Motor neuron (in vitro differentiated cells): Measurements from ENCODE around the gene SERPINI1. TPM values are rescaled to one million over a fixed set of nuclear protein-coding genes. Genes with fewer than 3 reads are reported as not detected.

Experiments used
- ATAC-seq, 8 experiments: fragments of 200-7000 bp; cut with Tn5 transposase; replicated peaks in 6 of 8; 2 replicates each; pipeline ENCODE4 v1.8.0; 2021; ENCODE audit warnings: mild to moderate bottlenecking in 8 of 8, moderate library complexity in 8 of 8
- H3K27ac ChIP-seq, 2 donors: fragments of 250-450 bp; sonication (Bioruptor Pico); 2 replicates each; pipeline ENCODE4 v1.9.0; 2021; ENCODE audit warnings: antibody characterized with exemption in 2 of 2, mild to moderate bottlenecking in 2 of 2, moderate library complexity in 1 of 2
- H3K4me1 ChIP-seq, 2 donors: fragments of 250-450 bp; sonication (Bioruptor Pico); replicated peaks in 1 of 2; 2 replicates each; pipeline ENCODE4 v1.6.1; 2021; ENCODE audit warnings: antibody characterized with exemption in 2 of 2, mild to moderate bottlenecking in 2 of 2, moderate library complexity in 1 of 2
- H3K4me3 ChIP-seq, 5 donors: fragments of 250-450 bp; sonication (Bioruptor Pico); 2 replicates each; pipeline ENCODE4 v1.9.0; 2021; ENCODE audit warnings: antibody characterized with exemption in 5 of 5, mild to moderate bottlenecking in 5 of 5, moderate library complexity in 4 of 5
- WGBS, 10 experiments: fragments of 450-650 bp; shearing (Covaris generic); methylation state at CpG; one replicate each; pipeline ENCODE4 v1.0.0; 2022; 5-methylcytosine and 5-hydroxymethylcytosine counted together
- in situ Hi-C, 9 experiments: fragments of 400-800 bp; cut with MboI; loops; one replicate each; pipeline ENCODE4 v1.15.0; 2021; ENCODE audit warnings: low sequenced_read_pairs in 9 of 9, low pct_unique_long_range_greater_than_20kb in 2 of 9; ENCODE audit not compliant: unreplicated experiment in 9 of 9
- total RNA-seq, 8 experiments: library from RNA; unstranded; fragments of 300-600 nt; gene quantifications; 2 replicates each; pipeline versions ENCODE4 v1.2.3 to v1.2.4, GENCODE V29; 2022

The SERPINI1 gene
- total RNA-seq, 8 experiments from 2014 or later, result 1.2 to 29.9 (median 10.7) TPM

DNA sequence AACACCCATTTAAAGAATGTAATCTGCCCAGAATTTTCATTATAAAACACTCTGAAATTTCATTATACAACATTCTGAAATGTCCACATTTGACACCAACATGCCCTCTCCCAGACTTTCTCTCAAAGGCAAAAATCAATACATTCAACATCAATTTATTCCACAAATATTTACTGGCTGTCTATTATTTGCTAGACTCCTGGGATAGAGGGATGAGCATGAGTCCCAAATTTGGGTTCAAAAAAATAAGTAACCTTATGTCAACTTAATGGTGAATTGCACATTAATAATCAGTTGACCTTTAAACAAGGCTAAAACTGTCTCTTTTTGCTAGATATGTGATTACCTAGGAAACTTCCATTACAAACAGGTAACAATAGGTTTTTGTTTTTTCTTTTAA is 109.0 kb downstream of the SERPINI1 start:
- Histone ChIP-seq H3K4me3 (no peak overlapping the region), H3K27ac (no peak overlapping the region), H3K4me1 (no peaks in the 10 kb centered on the region)
- no peak for ATAC-seq
- in situ Hi-C loops, result no loop called here

GRCh38 chr3:167851171-167851570 is 115.7 kb downstream of the SERPINI1 start:
- Histone ChIP-seq H3K4me3 (no peak overlapping the region), H3K4me1 (peaks cover 0 to 3% of the 10 kb centered on the region in 2 donors), H3K27ac (no peak overlapping the region)
- peak in 1 of 8 experiments; percentile 17 for ATAC-seq
- 0 to 56% (median 10%) methylated on average over 1 of the region's 1 CpG; no CpG with 5 or more reads in 4 of the 10 experiments for WGBS, 10 experiments
- in situ Hi-C loops, result no loop called here

GRCh38 chr3:167851749-167852148 is 116.2 kb downstream of the SERPINI1 start:
- H3K4me1 ChIP-seq, result peaks cover 0 to 3% of the 10 kb centered on the region in 2 donors
- H3K27ac ChIP-seq, result no peak overlapping the region
- WGBS, 10 experiments, result 67 to 100% (median 83%) methylated on average over 1 to 3 of the region's 3 CpGs; no CpG with 5 or more reads in 2 of the 10 experiments
- in situ Hi-C loops, result no loop called here
- no peak for ATAC-seq
- H3K4me3 ChIP-seq, result no peak overlapping the region

- Histone ChIP-seq H3K4me3 (no peak overlapping the region), H3K4me1 (peaks cover 0 to 3% of the 10 kb centered on the region in 2 donors), H3K27ac (no peak overlapping the region)
- ATAC-seq, result no peak
- WGBS, 10 experiments, result 0 to 92% (median 73%) methylated on average over 1 to 2 of the region's 2 CpGs
- in situ Hi-C loops, result no loop called here
Observed at GRCh38 chr3:167852216-167852615, 116.7 kb downstream of the SERPINI1 start.

GRCh38 chr3:167854063-167854462 is 118.5 kb downstream of the SERPINI1 start:
- 0 to 100% (median 50%) methylated on average over 1 of the region's 1 CpG; no CpG with 5 or more reads in 7 of the 10 experiments for WGBS, 10 experiments
- in situ Hi-C loops, result no loop called here
- peak in 4 of 8 experiments; percentile 27 to 55 (median 42) for ATAC-seq
- Histone ChIP-seq H3K4me1 (peaks cover 0 to 3% of the 10 kb centered on the region in 2 donors), H3K27ac (no peak overlapping the region), H3K4me3 (no peak overlapping the region)

DNA sequence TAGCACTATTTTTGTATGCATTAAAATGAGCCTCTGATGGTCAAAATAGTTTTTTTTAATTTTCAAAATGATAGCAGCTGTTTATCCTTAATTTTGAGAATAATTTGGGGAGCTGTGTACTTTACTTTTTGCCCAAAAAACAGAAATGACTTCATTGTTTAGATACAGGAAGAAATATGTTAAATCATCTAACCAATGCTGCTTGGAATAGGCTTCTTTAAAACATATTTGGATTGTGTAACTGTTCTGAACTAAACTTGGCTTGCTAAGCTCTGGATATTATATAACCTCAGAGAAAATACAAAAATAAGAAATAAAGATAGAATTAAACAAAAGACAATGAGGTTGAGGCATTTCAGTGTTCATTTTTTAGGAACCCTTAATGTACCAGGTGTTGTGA is 119.3 kb downstream of the SERPINI1 start:
- Histone ChIP-seq H3K4me3 (no peak overlapping the region), H3K4me1 (peaks cover 0 to 3% of the 10 kb centered on the region in 2 donors), H3K27ac (no peak overlapping the region)
- ATAC-seq, result no peak
- in situ Hi-C loops, result no loop called here

DNA sequence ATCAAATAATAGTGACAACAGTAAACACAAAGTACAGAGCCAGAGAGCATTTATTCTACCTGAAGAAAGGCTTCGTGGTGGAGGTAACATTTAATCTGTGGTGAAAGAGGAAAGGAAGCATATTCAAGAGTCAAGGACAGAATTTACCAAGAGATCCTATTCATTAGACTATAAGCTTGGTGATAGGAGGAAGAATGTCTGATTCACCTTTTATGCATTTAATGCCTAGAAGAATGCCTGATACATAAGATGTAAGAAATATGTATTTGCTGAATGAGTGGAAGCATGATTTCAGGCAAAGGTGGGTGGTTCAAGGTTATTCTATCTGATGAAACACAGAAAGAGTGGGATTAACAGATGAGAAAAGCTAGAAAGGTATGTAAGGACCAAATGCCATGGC is 119.8 kb downstream of the SERPINI1 start:
- in situ Hi-C loops, result no loop called here
- no peak overlapping the region for H3K4me3 ChIP-seq
- peaks cover 0 to 3% of the 10 kb centered on the region in 2 donors for H3K4me1 ChIP-seq
- no peak overlapping the region for H3K27ac ChIP-seq
- ATAC-seq, result no peak
- 0 to 100% (median 51%) methylated on average over 1 of the region's 1 CpG; no CpG with 5 or more reads in 2 of the 10 experiments for WGBS, 10 experiments

- Histone ChIP-seq H3K27ac (no peak overlapping the region), H3K4me1 (peaks cover 3 to 4% of the 10 kb centered on the region in 2 donors), H3K4me3 (no peak overlapping the region)
- ATAC-seq, result no peak
- in situ Hi-C loops, result no loop called here
- 8 to 100% (median 91%) methylated on average over 1 to 2 of the region's 2 CpGs for WGBS, 10 experiments
Observed at GRCh38 chr3:167858865-167859264, 123.3 kb downstream of the SERPINI1 start.

- peaks cover 0 to 4% of the 10 kb centered on the region in 2 donors for H3K4me1 ChIP-seq
- ATAC-seq, result no peak
- WGBS, 10 experiments, result 60 to 86% methylated on average over 1 of the region's 1 CpG; no CpG with 5 or more reads in 8 of the 10 experiments
- H3K4me3 ChIP-seq, result no peak overlapping the region
- no peak overlapping the region for H3K27ac ChIP-seq
- in situ Hi-C loops, result no loop called here
Observed at GRCh38 chr3:167859610-167860009, 124.1 kb downstream of the SERPINI1 start.

DNA sequence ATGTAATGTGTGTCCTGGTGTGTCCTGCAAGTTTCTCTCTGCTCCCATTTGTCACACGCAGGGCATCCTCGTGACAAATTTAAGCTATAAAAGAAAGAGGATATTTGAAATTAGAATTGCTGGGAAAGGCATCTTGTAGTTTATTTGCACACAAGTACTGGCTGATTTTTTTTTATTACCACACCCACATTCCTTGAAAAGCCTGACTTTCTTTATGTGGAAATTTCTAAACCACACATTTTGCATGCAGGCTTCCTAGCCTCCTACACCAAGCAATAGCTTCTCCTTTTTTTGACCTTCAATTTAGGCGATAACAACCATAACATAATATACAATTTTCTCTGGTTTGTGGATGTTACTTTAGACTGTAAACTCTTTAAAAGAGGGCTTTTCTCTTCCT is 126.1 kb downstream of the SERPINI1 start:
- ATAC-seq, result peak in 2 of 8 experiments; percentile 90 to 94
- no peak overlapping the region for H3K27ac ChIP-seq
- WGBS, 10 experiments, result 0 to 100% (median 93%) methylated on average over 1 to 3 of the region's 3 CpGs; no CpG with 5 or more reads in 3 of the 10 experiments
- no peak overlapping the region for H3K4me3 ChIP-seq
- peaks cover 0 to 4% of the 10 kb centered on the region in 2 donors for H3K4me1 ChIP-seq
- in situ Hi-C loops, result no loop called here

DNA sequence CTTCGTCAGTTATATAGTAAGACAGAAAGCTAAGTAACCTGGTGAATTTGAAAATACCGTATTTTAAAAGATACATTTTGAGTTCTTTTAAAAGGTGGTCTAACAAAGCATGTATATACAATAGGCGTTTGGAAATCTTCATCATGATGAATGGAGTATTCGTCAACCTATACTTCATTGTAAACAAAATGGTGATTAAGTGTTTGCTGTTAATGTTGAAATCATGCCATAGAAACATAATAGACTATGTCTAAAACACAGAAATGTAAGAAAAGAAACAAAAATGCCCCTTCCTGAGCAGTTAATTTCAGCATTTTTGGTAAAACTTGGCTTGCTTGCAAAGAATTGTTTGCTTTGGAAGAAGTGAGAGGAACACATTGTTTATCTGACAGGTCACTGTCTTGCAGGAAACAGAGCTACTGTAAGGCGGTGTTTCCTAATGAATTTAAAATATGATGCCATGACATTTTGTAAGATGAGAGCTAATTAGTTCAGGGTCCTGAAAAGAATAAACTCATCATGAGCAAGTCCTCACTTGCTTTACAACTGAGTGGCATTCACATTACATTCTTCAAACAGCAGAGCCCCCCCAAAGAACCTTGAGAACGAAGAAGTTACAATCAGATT is 126.7 kb downstream of the SERPINI1 start:
- WGBS, 10 experiments, result 13 to 96% (median 68%) methylated on average over 2 to 6 of the region's 6 CpGs; no CpG with 5 or more reads in 1 of the 10 experiments
- no peak for ATAC-seq
- peaks cover 0 to 4% of the 10 kb centered on the region in 2 donors for H3K4me1 ChIP-seq
- in situ Hi-C loops, result no loop called here
- no peak overlapping the region for H3K27ac ChIP-seq
- H3K4me3 ChIP-seq, result no peak overlapping the region

- Histone ChIP-seq H3K4me3 (no peak overlapping the region), H3K27ac (no peak overlapping the region), H3K4me1 (peaks cover 0 to 4% of the 10 kb centered on the region in 2 donors)
- ATAC-seq, result no peak
- WGBS, 10 experiments, result 20 to 95% (median 71%) methylated on average over 1 to 7 of the region's 9 CpGs; no CpG with 5 or more reads in 1 of the 10 experiments
- in situ Hi-C loops, result no loop called here
Observed at GRCh38 chr3:167863811-167864551, 128.5 kb downstream of the SERPINI1 start.

DNA sequence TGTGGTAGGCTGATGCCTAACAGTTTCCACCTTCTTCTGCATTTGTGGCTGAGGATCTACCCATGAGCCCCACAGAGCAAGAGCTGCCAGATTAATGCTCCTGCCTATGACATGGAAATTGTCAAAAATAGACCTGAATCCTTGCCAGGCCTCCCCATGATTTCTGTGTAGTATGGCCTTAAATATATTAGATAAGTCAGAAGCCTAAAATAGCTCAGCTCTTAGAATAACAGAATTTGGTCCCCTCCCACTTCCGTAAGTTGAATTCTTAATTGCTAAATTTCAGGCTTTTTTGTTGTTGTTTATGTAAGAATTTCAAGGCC is 129.0 kb downstream of the SERPINI1 start:
- Histone ChIP-seq H3K4me3 (no peak overlapping the region), H3K4me1 (peaks cover 0 to 4% of the 10 kb centered on the region in 2 donors), H3K27ac (no peak overlapping the region)
- WGBS, 10 experiments, result 60 to 100% (median 85%) methylated on average over 1 of the region's 1 CpG; no CpG with 5 or more reads in 2 of the 10 experiments
- ATAC-seq, result peak in 1 of 8 experiments; percentile 36
- in situ Hi-C loops, result no loop called here
